K562 (cell line): ENCODE results near the gene EMD. TPM values are rescaled to one million over a fixed set of nuclear protein-coding genes. Genes with fewer than 3 reads are reported as not detected.
A peak's percentile ranks its signal among the peaks of the same experiment; 100 is the strongest.

Experiments
- ATF2 ChIP-seq: sonication (generic); formaldehyde crosslinking; IDR thresholded peaks from 2 replicates; pipeline ENCODE4 v1.8.1; 2022; ENCODE audit warnings: missing genetic modification reagents
- BMI1 ChIP-seq: fragments of 150-350 bp; IDR thresholded peaks from 2 replicates; pipeline ENCODE4 v1.6.1; 2014; ENCODE audit warnings: low read length
- CBFA2T2 ChIP-seq: fragments of 450-650 bp; conservative IDR thresholded peaks from 2 replicates; pipeline ENCODE4 v1.6.1; 2017; ENCODE audit warnings: mild to moderate bottlenecking
- CEBPG ChIP-seq, 3 experiments: fragments of 200-800 bp in 1 of 3; sonication (Bioruptor generic) in 1 of 3; sonication (generic) in 1 of 3; formaldehyde crosslinking in 1 of 3; IDR thresholded peaks in 2 of 3; conservative IDR thresholded peaks in 1 of 3; 2 replicates each; pipeline versions ENCODE4 v1.6.1 to v1.8.0; 2016 to 2022; ENCODE audit warnings: missing compliant biosample characterization in 2 of 3, missing genetic modification characterization in 2 of 3, mild to moderate bottlenecking in 1 of 3, missing genetic modification reagents in 1 of 3
- CHD1 ChIP-seq: fragments of 200-600 bp; sonication (generic); IDR thresholded peaks from one replicate; pipeline ENCODE4 v1.6.1; 2012; ENCODE audit warnings: mild to moderate bottlenecking, moderate library complexity, low read length, inconsistent platforms
- DIDO1 ChIP-seq: fragments of 450-650 bp; IDR thresholded peaks from 2 replicates; pipeline ENCODE4 v1.6.1; 2016; ENCODE audit warnings: low read depth, missing biosample characterization, missing genetic modification characterization
- DNMT1 ChIP-seq: fragments of 450-650 bp; IDR thresholded peaks from 2 replicates; pipeline ENCODE4 v1.6.1; 2016; ENCODE audit warnings: antibody characterized with exemption, mild to moderate bottlenecking
- ERF ChIP-seq: fragments of 450-650 bp; formaldehyde crosslinking; IDR thresholded peaks from 2 replicates; pipeline ENCODE4 v1.4.0; 2020; ENCODE audit warnings: mild to moderate bottlenecking, mixed read lengths
- ETV1 ChIP-seq: fragments of 450-650 bp; conservative IDR thresholded peaks from 2 replicates; pipeline ENCODE4 v1.6.1; 2016; ENCODE audit warnings: missing genetic modification characterization, control low read depth, low read depth, missing compliant biosample characterization
- GABPA ChIP-seq: fragments of 200-800 bp; sonication (Bioruptor generic); conservative IDR thresholded peaks from 2 replicates; pipeline ENCODE4 v1.6.1; 2016; ENCODE audit warnings: low read depth, missing genetic modification characterization, missing compliant biosample characterization
- HCFC1 ChIP-seq: IDR thresholded peaks from 2 replicates; pipeline ENCODE4 v1.6.1; 2012; ENCODE audit warnings: low read depth, low read length, improper control_type of control experiment
- JUND ChIP-seq, 2 experiments: IDR thresholded peaks; 2 replicates in 1 of 2; 3 replicates in 1 of 2; pipeline ENCODE4 v1.6.1; 2011; ENCODE audit warnings: borderline replicate concordance in 2 of 2, low read depth in 2 of 2, low read length in 2 of 2, improper control_type of control experiment in 1 of 2, missing biosample characterization in 1 of 2, missing genetic modification characterization in 1 of 2, missing genetic modification reagents in 1 of 2
- KLF16 ChIP-seq: IDR thresholded peaks from 2 replicates; pipeline ENCODE4 v1.6.1; 2016; ENCODE audit warnings: antibody characterized with exemption
- MXI1 ChIP-seq: IDR thresholded peaks from 2 replicates; pipeline ENCODE4 v1.6.1; 2011; ENCODE audit warnings: low read depth, mild to moderate bottlenecking, improper control_type of control experiment, low read length
- NR2C2 ChIP-seq, 2 experiments: fragments of 200-800 bp in 1 of 2; sonication (Bioruptor generic) in 1 of 2; sonication (generic) in 1 of 2; formaldehyde crosslinking in 1 of 2; IDR thresholded peaks; 2 replicates each; pipeline versions ENCODE4 v1.6.1 to v1.8.0; 2016 to 2022; ENCODE audit warnings: mild to moderate bottlenecking in 1 of 2, missing compliant biosample characterization in 1 of 2, missing genetic modification characterization in 1 of 2, missing genetic modification reagents in 1 of 2
- PHB ChIP-seq: fragments of 250-450 bp; sonication (Bioruptor Pico); IDR thresholded peaks from 2 replicates; pipeline ENCODE4 v1.5.0; 2021
- PTBP1 ChIP-seq: fragments of 200-400 bp; formaldehyde crosslinking; IDR thresholded peaks from 2 replicates; pipeline ENCODE4 v1.6.1; 2017; ENCODE audit warnings: low read depth, low read length
- SMC3 ChIP-seq: conservative IDR thresholded peaks from 2 replicates; pipeline ENCODE4 v1.6.1; 2011; ENCODE audit warnings: low read depth, low read length, improper control_type of control experiment; ENCODE audit not compliant: insufficient read depth
- SRSF3 ChIP-seq: fragments of 200-400 bp; formaldehyde crosslinking; IDR thresholded peaks from 2 replicates; pipeline ENCODE4 v1.6.1; 2016; ENCODE audit warnings: mild to moderate bottlenecking, low read length, moderate library complexity; ENCODE audit not compliant: insufficient read depth
- ZNF143 ChIP-seq: sonication (generic); formaldehyde crosslinking; IDR thresholded peaks from 2 replicates; pipeline ENCODE4 v1.9.0; 2022; ENCODE audit warnings: mild to moderate bottlenecking, missing genetic modification reagents
- ZNF184 ChIP-seq: sonication (generic); formaldehyde crosslinking; IDR thresholded peaks from 2 replicates; pipeline ENCODE4 v1.5.0; 2020; ENCODE audit warnings: missing genetic modification reagents
- ZNF778 ChIP-seq: fragments of 450-650 bp; formaldehyde crosslinking; IDR thresholded peaks from 2 replicates; pipeline ENCODE4 v1.4.0; 2020; ENCODE audit warnings: mild to moderate bottlenecking, moderate library complexity
- ZSCAN29 ChIP-seq: fragments of 450-650 bp; IDR thresholded peaks from 2 replicates; pipeline ENCODE4 v1.6.1; 2017
- polyA plus RNA-seq, 8 experiments: library from polyadenylated mRNA; depleted of rRNA in 4 of 8; stranded (reverse) in 5 of 8; unstranded in 3 of 8; fragments of >200 nt; fragmentation: Nextera tagmentation in 2 of 8; fragmentation: Illumina TruSeq in 1 of 8; extraction: Ambion mirVana in 2 of 8; extraction: Trizol in 1 of 8; gene quantifications; 2 replicates each; pipeline versions ENCODE4 v1.2.1 to v1.2.3, GENCODE V29; 2011 to 2014; ENCODE audit warnings: inconsistent platforms in 1 of 8, missing spikeins in 1 of 8
- total RNA-seq, 7 experiments: library from RNA; depleted of rRNA in 6 of 7; stranded (reverse); fragments of >200 nt in 6 of 7; fragmentation: Illumina TruSeq in 2 of 7; extraction: Trizol in 2 of 7; gene quantifications; 2 replicates each; pipeline versions ENCODE4 v1.2.1 to v1.2.3, GENCODE V29; 2011 to 2021; ENCODE audit warnings: low replicate concordance in 1 of 7
- TF ChIP-seq, protein P1 (sequence below): fragments of 250-450 bp; sonication (Bioruptor Pico); IDR thresholded peaks from 2 replicates; pipeline ENCODE4 v1.8.0; 2022; ENCODE audit warnings: moderate library complexity, mild to moderate bottlenecking, inconsistent platforms
- TF ChIP-seq, protein P2 (sequence below): IDR thresholded peaks from 2 replicates; pipeline ENCODE4 v1.6.1; 2014; ENCODE audit warnings: antibody characterized with exemption

EMD gene
- total and polyA plus RNA-seq, 9 of the 15 experiments (the other 6 are each of a cell fraction or from before 2014, with no cell fraction given): 2.3 to 206 (median 61.9) TPM

DNA sequence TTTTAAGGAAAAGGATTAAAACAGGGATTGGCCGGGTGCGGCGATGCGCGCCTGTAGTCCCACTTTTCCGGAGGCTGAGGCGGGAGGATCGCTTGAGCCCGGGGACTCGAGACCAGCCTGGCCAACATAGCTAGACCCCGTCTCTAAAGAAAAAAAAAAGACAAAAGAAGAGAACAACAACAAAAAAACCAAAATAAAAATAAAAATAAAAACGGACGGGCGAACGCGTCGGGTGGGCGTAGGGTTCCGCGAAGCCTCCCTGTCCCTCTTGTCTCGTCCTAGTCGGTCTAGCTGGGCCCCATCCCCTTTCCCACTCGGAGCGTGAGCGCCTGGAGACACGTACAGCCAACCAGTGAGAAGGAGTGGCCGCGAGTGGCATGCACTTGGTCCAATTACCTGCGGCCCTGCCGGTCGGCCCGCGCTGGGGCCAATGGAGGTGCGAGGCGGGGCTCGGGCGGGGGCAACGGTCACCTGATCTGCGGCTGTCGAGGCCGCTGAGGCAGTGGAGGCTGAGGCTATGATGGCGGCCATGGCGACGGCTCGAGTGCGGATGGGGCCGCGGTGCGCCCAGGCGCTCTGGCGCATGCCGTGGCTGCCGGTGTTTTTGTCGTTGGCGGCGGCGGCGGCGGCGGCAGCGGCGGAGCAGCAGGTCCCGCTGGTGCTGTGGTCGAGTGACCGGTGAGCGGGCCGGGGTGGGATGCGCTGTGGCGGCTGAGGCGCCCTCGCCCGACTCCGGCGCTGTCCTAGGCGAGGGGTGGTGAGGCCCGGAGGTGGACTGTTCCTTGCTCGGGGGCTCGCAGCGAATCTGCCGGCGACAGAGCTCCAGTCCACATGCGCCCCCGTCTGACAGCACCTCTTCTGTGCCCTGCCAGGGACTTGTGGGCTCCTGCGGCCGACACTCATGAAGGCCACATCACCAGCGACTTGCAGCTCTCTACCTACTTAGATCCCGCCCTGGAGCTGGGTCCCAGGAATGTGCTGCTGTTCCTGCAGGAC lies 49.4 kb downstream of the EMD start, which contains the start of gene ATP6AP1 (continued):
- TF ChIP-seq JUND (IDR thresholded peaks at IDR 0.05; ENCODE audit: borderline replicate concordance, low read depth, low read length) (no peak), JUND (tag; IDR thresholded peaks at IDR 0.05; ENCODE audit: borderline replicate concordance, low read depth, low read length) (0 out of 3 replicates have a peak, but pooled peaks have one; percentile 4), BMI1 (no peak), ETV1 (tag) (no peak), CBFA2T2 (peak; percentile 37), ZNF778 (no peak), NR2C2 (CRISPR knock-in tag; IDR thresholded peaks at IDR 0.05) (peak; percentile 52; the same call in 1 of the 2 replicates), NR2C2 (tag; IDR thresholded peaks at IDR 0.05) (peak; percentile 46; the same call in 1 of the 2 replicates), ATF2 (no peak), CHD1 (no peak), ZNF143 (CRISPR knock-in tag) (no peak), ZSCAN29 (no peak), DNMT1 (no peak), SMC3 (no peak), PHB (CRISPR knock-in tag) (no peak), PTBP1 (no peak), CEBPG (CRISPR knock-in tag; IDR thresholded peaks at IDR 0.05) (no peak), CEBPG (tag; conservative IDR thresholded peaks at IDR 0.05 in 1 of 2, IDR thresholded peaks at IDR 0.05 in 1 of 2) (no peak), HCFC1 (no peak), KLF16 (no peak), ERF (CRISPR knock-in tag) (no peak), MXI1 (no peak), DIDO1 (tag) (no peak), ZNF184 (CRISPR knock-in tag) (no peak), GABPA (tag) (no peak), SRSF3 (no peak)
- TF ChIP-seq, protein P1, sequence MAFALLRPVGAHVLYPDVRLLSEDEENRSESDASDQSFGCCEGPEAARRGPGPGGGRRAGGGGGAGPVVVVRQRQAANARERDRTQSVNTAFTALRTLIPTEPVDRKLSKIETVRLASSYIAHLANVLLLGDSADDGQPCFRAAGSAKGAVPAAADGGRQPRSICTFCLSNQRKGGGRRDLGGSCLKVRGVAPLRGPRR (CRISPR knock-in tag): no peak
- TF ChIP-seq, protein P2, sequence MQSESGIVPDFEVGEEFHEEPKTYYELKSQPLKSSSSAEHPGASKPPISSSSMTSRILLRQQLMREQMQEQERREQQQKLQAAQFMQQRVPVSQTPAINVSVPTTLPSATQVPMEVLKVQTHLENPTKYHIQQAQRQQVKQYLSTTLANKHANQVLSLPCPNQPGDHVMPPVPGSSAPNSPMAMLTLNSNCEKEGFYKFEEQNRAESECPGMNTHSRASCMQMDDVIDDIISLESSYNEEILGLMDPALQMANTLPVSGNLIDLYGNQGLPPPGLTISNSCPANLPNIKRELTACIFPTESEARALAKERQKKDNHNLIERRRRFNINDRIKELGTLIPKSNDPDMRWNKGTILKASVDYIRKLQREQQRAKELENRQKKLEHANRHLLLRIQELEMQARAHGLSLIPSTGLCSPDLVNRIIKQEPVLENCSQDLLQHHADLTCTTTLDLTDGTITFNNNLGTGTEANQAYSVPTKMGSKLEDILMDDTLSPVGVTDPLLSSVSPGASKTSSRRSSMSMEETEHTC: peak; percentile 83; the same call in 1 of the 2 replicates
